Duodenal mucosa (tissue), 2 donors: ENCODE results near the gene LHPP.

Experiments used
- H3K27ac ChIP-seq: one replicate; pipeline ENCODE4 v1.7.0; 2013; ENCODE audit warnings: low read depth, low read length
- H3K27me3 ChIP-seq, 2 donors: one replicate each; pipeline ENCODE4 v1.7.0; 2013; ENCODE audit warnings: low read length in 2 of 2, control low read depth in 1 of 2; ENCODE audit not compliant: insufficient read depth in 2 of 2, control insufficient read depth in 1 of 2
- H3K36me3 ChIP-seq, 2 donors: one replicate each; pipeline ENCODE4 v1.7.0; 2013; ENCODE audit warnings: low read length in 2 of 2, control low read depth in 1 of 2; ENCODE audit not compliant: insufficient read depth in 2 of 2, control insufficient read depth in 1 of 2
- H3K4me1 ChIP-seq, 2 donors: one replicate each; pipeline ENCODE4 v1.7.0; 2013; ENCODE audit warnings: low read length in 2 of 2, control low read depth in 1 of 2; ENCODE audit not compliant: insufficient read depth in 2 of 2, control insufficient read depth in 1 of 2
- H3K4me3 ChIP-seq, 2 donors: one replicate each; pipeline ENCODE4 v1.7.0; 2013; ENCODE audit warnings: low read length in 2 of 2, low read depth in 1 of 2
- H3K9ac ChIP-seq, 2 donors: one replicate each; pipeline ENCODE4 v1.7.0; 2013; ENCODE audit warnings: low read length in 2 of 2, low read depth in 1 of 2
- H3K9me3 ChIP-seq, 2 donors: one replicate each; pipeline ENCODE4 v1.7.0; 2013; ENCODE audit warnings: low read length in 2 of 2, control low read depth in 1 of 2; ENCODE audit not compliant: control insufficient read depth in 1 of 2

The LHPP gene

DNA sequence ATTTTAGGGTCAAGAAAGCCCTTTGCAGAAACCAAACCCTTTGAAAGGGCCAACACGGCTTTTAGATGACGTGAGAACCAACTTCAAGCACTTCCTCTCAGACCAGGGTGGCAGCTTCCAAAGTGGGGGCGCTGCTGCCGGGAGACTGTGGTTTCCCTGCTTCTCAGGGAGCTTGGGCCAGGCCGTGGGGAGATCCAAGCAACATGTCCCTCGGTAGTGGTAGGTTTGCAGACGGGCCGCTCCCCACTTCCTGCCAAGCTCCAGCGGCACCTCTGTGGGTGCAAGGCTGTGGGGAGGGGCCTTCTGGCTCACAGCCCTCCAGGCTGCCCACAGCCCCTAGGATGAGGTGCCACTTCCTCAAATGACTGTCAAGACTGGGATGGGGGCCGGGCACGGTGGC, 150.1 kb downstream of the LHPP start:
- Histone ChIP-seq H3K4me1 (peaks cover 0 to 2% of the 10 kb centered on the region in 2 donors), H3K27me3 (no peaks in the 10 kb centered on the region), H3K9ac (no peak overlapping the region), H3K36me3 (peaks cover 0 to 2% of the 10 kb centered on the region in 2 donors), H3K9me3 (no peaks in the 10 kb centered on the region), H3K4me3 (no peak overlapping the region), H3K27ac (no peak overlapping the region)

DNA sequence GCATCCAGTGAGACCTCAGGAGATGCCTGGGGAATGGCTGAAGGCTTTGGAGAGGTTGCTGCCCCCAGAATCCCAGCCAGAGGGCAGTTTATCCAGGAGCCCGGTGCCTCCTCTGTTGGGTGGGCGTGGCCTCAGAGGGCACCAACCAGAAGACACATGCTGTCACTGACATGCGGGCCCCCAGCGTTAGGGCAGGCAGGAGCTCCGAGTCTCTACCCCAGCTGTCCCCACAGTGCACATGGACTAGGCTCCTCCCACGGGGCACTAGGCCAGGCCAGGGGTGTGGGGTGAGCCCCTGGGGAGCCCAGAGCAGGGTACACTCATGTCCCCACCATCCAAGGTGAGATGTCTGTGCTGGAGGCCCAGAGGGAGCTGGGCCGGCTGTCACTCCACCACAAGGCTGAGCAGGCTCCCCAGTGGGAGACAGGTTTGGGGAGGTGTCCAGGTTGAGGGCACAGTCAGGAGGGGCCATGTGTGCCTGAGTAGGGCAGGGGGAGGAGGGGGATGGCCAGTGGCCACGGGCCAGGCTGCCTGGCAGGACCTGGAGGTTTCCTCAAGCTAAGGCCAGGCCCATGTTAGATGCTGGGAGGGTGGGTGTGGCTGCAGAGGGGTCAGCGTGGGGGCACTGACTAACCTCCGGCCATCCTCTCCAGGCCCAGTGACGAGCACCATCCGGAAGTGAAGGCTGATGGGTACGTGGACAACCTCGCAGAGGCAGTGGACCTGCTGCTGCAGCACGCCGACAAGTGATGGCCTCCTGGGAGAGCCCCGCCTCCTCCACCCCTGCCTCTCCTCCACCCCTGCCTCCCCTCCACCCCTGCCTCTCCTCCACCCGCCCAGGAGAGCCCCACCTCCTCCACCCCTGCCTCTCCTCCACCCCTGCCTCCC, 151.2 kb downstream of the LHPP start:
- Histone ChIP-seq H3K36me3 (peaks cover 0 to 10% of the 10 kb centered on the region in 2 donors), H3K9ac (no peak overlapping the region), H3K9me3 (no peaks in the 10 kb centered on the region), H3K4me1 (peaks cover 0 to 2% of the 10 kb centered on the region in 2 donors), H3K4me3 (no peak overlapping the region), H3K27me3 (no peaks in the 10 kb centered on the region), H3K27ac (no peak overlapping the region)

GRCh38 chr10:124614003-124614659, 152.5 kb downstream of the LHPP start:
- H3K4me1 ChIP-seq: peaks cover 0 to 2% of the 10 kb centered on the region in 2 donors
- peaks cover 0 to 20% of the 10 kb centered on the region in 2 donors for H3K36me3 ChIP-seq
- no peak overlapping the region for H3K9ac ChIP-seq
- no peaks in the 10 kb centered on the region for H3K27me3 ChIP-seq
- H3K27ac ChIP-seq: no peak overlapping the region
- H3K9me3 ChIP-seq: no peaks in the 10 kb centered on the region
- H3K4me3 ChIP-seq: no peak overlapping the region

- Histone ChIP-seq H3K27me3 (no peaks in the 10 kb centered on the region), H3K36me3 (peaks cover 0 to 21% of the 10 kb centered on the region in 2 donors), H3K4me1 (peaks cover 0 to 4% of the 10 kb centered on the region in 2 donors), H3K4me3 (no peak overlapping the region), H3K9ac (no peak overlapping the region), H3K9me3 (no peaks in the 10 kb centered on the region), H3K27ac (no peak overlapping the region)
Observed at GRCh38 chr10:124615259-124615658, 153.6 kb downstream of the LHPP start.

- H3K9me3 ChIP-seq: no peaks in the 10 kb centered on the region
- H3K4me3 ChIP-seq: no peak overlapping the region
- peaks cover 0 to 5% of the 10 kb centered on the region in 2 donors for H3K4me1 ChIP-seq
- no peak overlapping the region for H3K9ac ChIP-seq
- no peak overlapping the region for H3K27ac ChIP-seq
- peaks cover 0 to 27% of the 10 kb centered on the region in 2 donors for H3K36me3 ChIP-seq
- H3K27me3 ChIP-seq: no peaks in the 10 kb centered on the region
Observed at GRCh38 chr10:124616040-124616835, 154.6 kb downstream of the LHPP start.

DNA sequence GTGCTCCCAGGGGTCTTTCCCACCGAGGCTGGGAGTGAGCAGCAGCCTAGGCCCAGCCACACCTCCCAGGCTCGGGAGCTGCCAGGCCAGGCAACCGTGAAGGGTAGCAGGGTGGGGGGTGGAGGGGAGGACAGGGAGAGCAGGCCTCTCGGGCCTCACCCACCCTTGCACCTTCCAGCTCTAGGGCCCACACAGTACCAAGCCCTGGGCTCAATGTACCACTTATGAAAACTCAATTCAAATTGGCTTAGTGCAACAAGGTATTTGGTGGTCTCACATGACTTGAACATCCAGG, 155.2 kb downstream of the LHPP start:
- Histone ChIP-seq H3K36me3 (peaks cover 2 to 33% of the 10 kb centered on the region in 2 donors), H3K9me3 (no peaks in the 10 kb centered on the region), H3K27me3 (no peaks in the 10 kb centered on the region), H3K4me1 (peaks cover 0 to 5% of the 10 kb centered on the region in 2 donors), H3K9ac (no peak overlapping the region), H3K27ac (no peak overlapping the region), H3K4me3 (no peak overlapping the region)

- Histone ChIP-seq H3K27ac (no peak overlapping the region), H3K9ac (no peak overlapping the region), H3K4me3 (no peak overlapping the region), H3K9me3 (no peaks in the 10 kb centered on the region), H3K4me1 (peaks cover 0 to 5% of the 10 kb centered on the region in 2 donors), H3K36me3 (peaks cover 10 to 50% of the 10 kb centered on the region in 2 donors), H3K27me3 (no peaks in the 10 kb centered on the region)
Observed at GRCh38 chr10:124618470-124619073, 156.9 kb downstream of the LHPP start.

- Histone ChIP-seq H3K4me3 (no peak overlapping the region), H3K36me3 (peaks cover 10 to 51% of the 10 kb centered on the region in 2 donors), H3K27me3 (no peaks in the 10 kb centered on the region), H3K27ac (no peak overlapping the region), H3K4me1 (peaks cover 0 to 5% of the 10 kb centered on the region in 2 donors), H3K9ac (no peak overlapping the region), H3K9me3 (no peaks in the 10 kb centered on the region)
Observed at GRCh38 chr10:124619195-124619594, 157.6 kb downstream of the LHPP start.

GRCh38 chr10:124619802-124620490, 158.3 kb downstream of the LHPP start:
- no peak overlapping the region for H3K27ac ChIP-seq

More at GRCh38 chr10:124619802-124620490, 158.3 kb downstream of the LHPP start:
- Histone ChIP-seq H3K4me1 (peaks cover 0 to 5% of the 10 kb centered on the region in 2 donors), H3K36me3 (peaks cover 10 to 55% of the 10 kb centered on the region in 2 donors), H3K9me3 (no peaks in the 10 kb centered on the region), H3K27me3 (no peaks in the 10 kb centered on the region), H3K9ac (no peak overlapping the region), H3K4me3 (no peak overlapping the region)
